GM12878 (cell line): ENCODE measurements around the gene COL18A1. TPM values are rescaled to one million over a fixed set of nuclear protein-coding genes. Genes with fewer than 3 reads are reported as not detected.

Source experiments
- BMI1 ChIP-seq: fragments of 450-650 bp; IDR thresholded peaks from 2 replicates; pipeline ENCODE4 v1.6.1; 2016; ENCODE audit warnings: mild to moderate bottlenecking, moderate library complexity, borderline replicate concordance
- FOXK2 ChIP-seq: fragments of 450-650 bp; IDR thresholded peaks from 2 replicates; pipeline ENCODE4 v1.6.1; 2017; ENCODE audit warnings: mild to moderate bottlenecking, moderate library complexity
- KDM1A ChIP-seq: fragments of 200-600 bp; sonication (generic); IDR thresholded peaks from 2 replicates; pipeline ENCODE4 v1.6.1; 2016; ENCODE audit warnings: borderline replicate concordance
- NFIC ChIP-seq: IDR thresholded peaks from 2 replicates; pipeline ENCODE4 v1.6.1; 2012; ENCODE audit warnings: low read depth, mild to moderate bottlenecking, inconsistent platforms, low read length, moderate library complexity
- NRF1 ChIP-seq: conservative IDR thresholded peaks from 2 replicates; pipeline ENCODE4 v1.6.1; 2011; ENCODE audit warnings: mild to moderate bottlenecking, low read depth, low read length, improper control_type of control experiment
- USF2 ChIP-seq: IDR thresholded peaks from 2 replicates; pipeline ENCODE4 v1.6.1; 2011; ENCODE audit warnings: low read depth, low read length, improper control_type of control experiment, borderline replicate concordance
- ZBTB40 ChIP-seq: fragments of 450-650 bp; IDR thresholded peaks from 2 replicates; pipeline ENCODE4 v1.6.1; 2016; ENCODE audit warnings: mild to moderate bottlenecking, moderate library complexity, borderline replicate concordance
- polyA plus RNA-seq, 11 experiments: library from polyadenylated mRNA; depleted of rRNA in 4 of 11; unstranded in 6 of 11; stranded (reverse) in 5 of 11; fragments of >200 nt; fragmentation: Nextera tagmentation in 4 of 11; fragmentation: Illumina TruSeq in 1 of 11; extraction: Ambion mirVana in 4 of 11; extraction: Trizol in 1 of 11; gene quantifications; 1 replicate in 1 of 11; 2 replicates in 10 of 11; pipeline versions ENCODE4 v1.2.1 to v1.2.3, GENCODE V29; 2011 to 2016; ENCODE audit warnings: inconsistent platforms in 2 of 11, missing spikeins in 2 of 11, low read depth in 1 of 11
- total RNA-seq, 4 experiments: library from RNA; depleted of rRNA in 3 of 4; stranded (reverse); fragments of >200 nt in 3 of 4; fragmentation: Illumina TruSeq in 1 of 4; extraction: Trizol in 1 of 4; gene quantifications; 2 replicates each; pipeline versions ENCODE4 v1.2.1 to v1.2.3, GENCODE V29; 2013 to 2021
- TF ChIP-seq, protein P1 (sequence below): IDR thresholded peaks from 2 replicates; pipeline ENCODE4 v1.6.1; 2012; ENCODE audit warnings: low read depth, low read length, improper control_type of control experiment

Gene COL18A1
- total and polyA plus RNA-seq, 10 of the 15 experiments (the other 5 are each of a cell fraction or from before 2014, with no cell fraction given), result under 0.01 to 0.49 (median 0.09) TPM; not detected in 3

DNA sequence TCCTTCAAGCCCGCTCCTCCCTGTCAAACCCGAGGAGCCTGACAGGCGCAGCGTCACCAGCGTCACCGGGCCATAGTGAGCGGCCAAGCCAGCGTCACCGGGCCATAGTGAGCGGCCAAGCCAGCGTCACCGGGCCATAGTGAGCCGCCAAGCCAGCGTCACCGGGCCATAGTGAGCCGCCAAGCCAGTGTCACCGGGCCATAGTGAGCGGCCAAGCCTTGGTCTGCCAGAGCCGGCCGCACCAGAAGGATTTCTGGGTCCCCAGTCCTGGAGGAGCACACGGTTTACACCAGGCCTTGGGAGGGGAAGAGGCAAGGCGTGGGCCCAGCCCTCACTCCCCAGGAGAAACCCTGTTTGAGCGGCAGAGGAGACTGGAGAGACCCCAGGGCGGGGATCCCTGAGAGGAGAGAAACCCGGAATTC is 39.8 kb upstream of the COL18A1 start (continued):
- TF ChIP-seq USF2 (no peak), ZBTB40 (no peak), NRF1 (no peak), KDM1A (no peak), NFIC (no peak), FOXK2 (no peak), BMI1 (no peak)
- TF ChIP-seq, protein P1, sequence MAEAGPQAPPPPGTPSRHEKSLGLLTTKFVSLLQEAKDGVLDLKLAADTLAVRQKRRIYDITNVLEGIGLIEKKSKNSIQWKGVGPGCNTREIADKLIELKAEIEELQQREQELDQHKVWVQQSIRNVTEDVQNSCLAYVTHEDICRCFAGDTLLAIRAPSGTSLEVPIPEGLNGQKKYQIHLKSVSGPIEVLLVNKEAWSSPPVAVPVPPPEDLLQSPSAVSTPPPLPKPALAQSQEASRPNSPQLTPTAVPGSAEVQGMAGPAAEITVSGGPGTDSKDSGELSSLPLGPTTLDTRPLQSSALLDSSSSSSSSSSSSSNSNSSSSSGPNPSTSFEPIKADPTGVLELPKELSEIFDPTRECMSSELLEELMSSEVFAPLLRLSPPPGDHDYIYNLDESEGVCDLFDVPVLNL, result no peak
